ENCODE data around the gene FRS2. TPM values are rescaled to one million over a fixed set of nuclear protein-coding genes. Genes with fewer than 3 reads are reported as not detected.

FRS2 gene
- polyA plus RNA-seq, 1 donor from 2014 or later: 20.2 TPM

GRCh38 chr12:69627501-69627900 is 157.3 kb downstream of the FRS2 start:
- Histone ChIP-seq H4K20me1 (ENCODE audit: insufficient read depth) (no peaks in the 10 kb centered on the region), H3K4me2 (ENCODE audit: low read length) (no peak overlapping the region), H3K79me2 (replicated peaks; ENCODE audit: insufficient read depth, low read length) (no peaks in the 10 kb centered on the region), H3K27ac (ENCODE audit: low read length) (no peak overlapping the region), H3K27me3 (ENCODE audit: insufficient read depth, low read depth, low read length) (no peaks in the 10 kb centered on the region), H3K36me3 (ENCODE audit: insufficient read depth, low read length) (no peaks in the 10 kb centered on the region), H3F3A (ENCODE audit: insufficient read depth, low read length, poor library complexity, severe bottlenecking) (no peaks in the 10 kb centered on the region), H3K9me3 (ENCODE audit: low read length) (no peaks in the 10 kb centered on the region), H3K9me2 (ENCODE audit: insufficient read depth, low read length) (no peaks in the 10 kb centered on the region), H3K9ac (ENCODE audit: low read length) (no peak overlapping the region), H3K4me3 (ENCODE audit: low read length) (no peak overlapping the region), H2AFZ (ENCODE audit: low read depth, low read length) (no peak overlapping the region)
- TF ChIP-seq RAD21 (conservative IDR thresholded peaks at IDR 0.05): no peak
- no peak for TF ChIP-seq MXI1 (conservative IDR thresholded peaks at IDR 0.05; ENCODE audit: poor library complexity, severe bottlenecking)
- no peak for TF ChIP-seq EP300 (conservative IDR thresholded peaks at IDR 0.05; ENCODE audit: poor library complexity, severe bottlenecking)
- TF ChIP-seq, protein P1, sequence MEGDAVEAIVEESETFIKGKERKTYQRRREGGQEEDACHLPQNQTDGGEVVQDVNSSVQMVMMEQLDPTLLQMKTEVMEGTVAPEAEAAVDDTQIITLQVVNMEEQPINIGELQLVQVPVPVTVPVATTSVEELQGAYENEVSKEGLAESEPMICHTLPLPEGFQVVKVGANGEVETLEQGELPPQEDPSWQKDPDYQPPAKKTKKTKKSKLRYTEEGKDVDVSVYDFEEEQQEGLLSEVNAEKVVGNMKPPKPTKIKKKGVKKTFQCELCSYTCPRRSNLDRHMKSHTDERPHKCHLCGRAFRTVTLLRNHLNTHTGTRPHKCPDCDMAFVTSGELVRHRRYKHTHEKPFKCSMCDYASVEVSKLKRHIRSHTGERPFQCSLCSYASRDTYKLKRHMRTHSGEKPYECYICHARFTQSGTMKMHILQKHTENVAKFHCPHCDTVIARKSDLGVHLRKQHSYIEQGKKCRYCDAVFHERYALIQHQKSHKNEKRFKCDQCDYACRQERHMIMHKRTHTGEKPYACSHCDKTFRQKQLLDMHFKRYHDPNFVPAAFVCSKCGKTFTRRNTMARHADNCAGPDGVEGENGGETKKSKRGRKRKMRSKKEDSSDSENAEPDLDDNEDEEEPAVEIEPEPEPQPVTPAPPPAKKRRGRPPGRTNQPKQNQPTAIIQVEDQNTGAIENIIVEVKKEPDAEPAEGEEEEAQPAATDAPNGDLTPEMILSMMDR (IDR thresholded peaks at IDR 0.05; ENCODE audit: poor library complexity, severe bottlenecking): no peak
- TF ChIP-seq, protein P2, sequence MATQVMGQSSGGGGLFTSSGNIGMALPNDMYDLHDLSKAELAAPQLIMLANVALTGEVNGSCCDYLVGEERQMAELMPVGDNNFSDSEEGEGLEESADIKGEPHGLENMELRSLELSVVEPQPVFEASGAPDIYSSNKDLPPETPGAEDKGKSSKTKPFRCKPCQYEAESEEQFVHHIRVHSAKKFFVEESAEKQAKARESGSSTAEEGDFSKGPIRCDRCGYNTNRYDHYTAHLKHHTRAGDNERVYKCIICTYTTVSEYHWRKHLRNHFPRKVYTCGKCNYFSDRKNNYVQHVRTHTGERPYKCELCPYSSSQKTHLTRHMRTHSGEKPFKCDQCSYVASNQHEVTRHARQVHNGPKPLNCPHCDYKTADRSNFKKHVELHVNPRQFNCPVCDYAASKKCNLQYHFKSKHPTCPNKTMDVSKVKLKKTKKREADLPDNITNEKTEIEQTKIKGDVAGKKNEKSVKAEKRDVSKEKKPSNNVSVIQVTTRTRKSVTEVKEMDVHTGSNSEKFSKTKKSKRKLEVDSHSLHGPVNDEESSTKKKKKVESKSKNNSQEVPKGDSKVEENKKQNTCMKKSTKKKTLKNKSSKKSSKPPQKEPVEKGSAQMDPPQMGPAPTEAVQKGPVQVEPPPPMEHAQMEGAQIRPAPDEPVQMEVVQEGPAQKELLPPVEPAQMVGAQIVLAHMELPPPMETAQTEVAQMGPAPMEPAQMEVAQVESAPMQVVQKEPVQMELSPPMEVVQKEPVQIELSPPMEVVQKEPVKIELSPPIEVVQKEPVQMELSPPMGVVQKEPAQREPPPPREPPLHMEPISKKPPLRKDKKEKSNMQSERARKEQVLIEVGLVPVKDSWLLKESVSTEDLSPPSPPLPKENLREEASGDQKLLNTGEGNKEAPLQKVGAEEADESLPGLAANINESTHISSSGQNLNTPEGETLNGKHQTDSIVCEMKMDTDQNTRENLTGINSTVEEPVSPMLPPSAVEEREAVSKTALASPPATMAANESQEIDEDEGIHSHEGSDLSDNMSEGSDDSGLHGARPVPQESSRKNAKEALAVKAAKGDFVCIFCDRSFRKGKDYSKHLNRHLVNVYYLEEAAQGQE (IDR thresholded peaks at IDR 0.05; ENCODE audit: borderline replicate concordance): no peak
- no peak for TF ChIP-seq SMC3 (conservative IDR thresholded peaks at IDR 0.05; ENCODE audit: poor library complexity)
- TF ChIP-seq EZH2 (IDR thresholded peaks at IDR 0.05; ENCODE audit: borderline replicate concordance, insufficient read depth, low read length, poor library complexity, severe bottlenecking): no peak

Small RNA genes within 50 kb of the gene (small RNA-seq; reads per million reads assigned to genes)
- gene MIR3913-1: 0 reads per million in 3 experiments

Other genes starting within 250 kb of the FRS2 start
- gene CPSF6, start 230.8 kb upstream of the FRS2 start, polyA plus RNA-seq: 162 and 180 TPM in 2 replicates
- gene LYZ, start 122.0 kb upstream of the FRS2 start, polyA plus RNA-seq: 0.20 TPM in 1 of 2 replicates, not detected in the other
- 140 and 227 TPM in 2 replicates for gene YEATS4, start 110.6 kb upstream of the FRS2 start, polyA plus RNA-seq
- 414 and 458 TPM in 2 replicates for gene CCT2, start 115.1 kb downstream of the FRS2 start, polyA plus RNA-seq
- gene LRRC10, start 140.5 kb downstream of the FRS2 start, polyA plus RNA-seq: not detected in 2 replicates
- 0.88 TPM in 1 of 2 replicates, not detected in the other for gene BEST3, start 228.9 kb downstream of the FRS2 start, polyA plus RNA-seq

All from neural cell (in vitro differentiated cells).